Caco-2 (cell line): Measurements from ENCODE around the gene CFAP210. TPM values are rescaled to one million over a fixed set of nuclear protein-coding genes. Genes with fewer than 3 reads are reported as not detected.

Experiments used
- BruUV-seq: library from RNA; stranded (reverse); fragments of 400-500 nt; replicated peaks from 2 replicates; lab custom pipeline; 2021; lab: Mats Ljungman, UMichigan
- CTCF ChIA-PET: fragments of 300-600 bp; sonication (Branson Sonifier 250); formaldehyde crosslinking; loops from one replicate; lab custom pipeline; 2022; ENCODE audit warnings: antibody characterized with exemption; lab: Charles Lee
- POLR2A ChIA-PET: fragments of 300-600 bp; sonication (Branson Sonifier 250); formaldehyde crosslinking; loops from one replicate; lab custom pipeline; 2022; ENCODE audit warnings: antibody characterized with exemption; lab: Charles Lee
- DNase-seq, 2 experiments: peaks; one replicate each; pipeline versions ENCODE4 v3.0.0 to v3.0.0-alpha.2; 2020 to 2022
- H3K27me3 ChIP-seq: replicated peaks from 2 replicates; pipeline ENCODE4 v1.6.0; 2011; ENCODE audit warnings: low read length; ENCODE audit not compliant: control insufficient read depth, insufficient read depth
- H3K36me3 ChIP-seq: 2 replicates; pipeline ENCODE4 v1.5.1; 2011; ENCODE audit warnings: low read length; ENCODE audit not compliant: control insufficient read depth, insufficient read depth
- H3K4me1 ChIP-seq: fragments of 250-450 bp; sonication (Bioruptor Pico); 2 replicates; pipeline ENCODE4 v1.5.1; 2020; ENCODE audit warnings: mild to moderate bottlenecking
- H3K4me3 ChIP-seq: 2 replicates; pipeline ENCODE4 v1.5.1; 2011; ENCODE audit warnings: low read depth, mild to moderate bottlenecking, control low read depth, low read length
- H3K9me3 ChIP-seq: fragments of 250-450 bp; sonication (Bioruptor Pico); 2 replicates; pipeline ENCODE4 v1.5.1; 2020; ENCODE audit warnings: mild to moderate bottlenecking, moderate library complexity
- H3K27ac Mint-ChIP-seq: one replicate; pipeline ENCODE4 v1.8.0; 2022; ENCODE audit warnings: mixed read lengths; ENCODE audit not compliant: unreplicated experiment
- H3K27me3 Mint-ChIP-seq: one replicate; pipeline ENCODE4 v1.8.0; 2022; ENCODE audit warnings: mixed read lengths; ENCODE audit not compliant: insufficient read depth, unreplicated experiment
- H3K36me3 Mint-ChIP-seq: one replicate; pipeline ENCODE4 v1.8.0; 2022; ENCODE audit warnings: mild to moderate bottlenecking, mixed read lengths; ENCODE audit not compliant: insufficient read depth, unreplicated experiment
- H3K4me1 Mint-ChIP-seq: one replicate; pipeline ENCODE4 v1.8.0; 2022; ENCODE audit warnings: low read depth, mixed read lengths; ENCODE audit not compliant: unreplicated experiment
- H3K4me3 Mint-ChIP-seq: one replicate; pipeline ENCODE4 v1.8.0; 2022; ENCODE audit warnings: mild to moderate bottlenecking, moderate library complexity, mixed read lengths; ENCODE audit not compliant: unreplicated experiment
- H3K9me3 Mint-ChIP-seq: one replicate; pipeline ENCODE4 v1.8.0; 2022; ENCODE audit warnings: mixed read lengths; ENCODE audit not compliant: unreplicated experiment
- intact Hi-C: fragments of 100-400 bp; cut with micrococcal nuclease; formaldehyde crosslinking; loops from one replicate; pipeline ENCODE4 v1.10.0; 2022; ENCODE audit not compliant: unreplicated experiment
- total RNA-seq: library from RNA; stranded (reverse); gene quantifications from 2 replicates; pipeline ENCODE4 v1.2.3, GENCODE V29; 2022
- TF ChIP-seq, protein P1 (sequence below), 2 experiments: fragments of 200-600 bp in 1 of 2; IDR thresholded peaks; 1 replicate in 1 of 2; 2 replicates in 1 of 2; pipeline versions ENCODE4 v1.5.1 to v1.8.0; 2011 to 2022; ENCODE audit warnings: antibody characterized with exemption in 1 of 2, control low read depth in 1 of 2, inconsistent platforms in 1 of 2, low read depth in 1 of 2, low read length in 1 of 2, mild to moderate bottlenecking in 1 of 2, moderate library complexity in 1 of 2; ENCODE audit not compliant: insufficient read depth in 1 of 2, severe bottlenecking in 1 of 2, unreplicated experiment in 1 of 2

CFAP210 gene
- total RNA-seq, 1 experiment from 2014 or later: not detected

DNA sequence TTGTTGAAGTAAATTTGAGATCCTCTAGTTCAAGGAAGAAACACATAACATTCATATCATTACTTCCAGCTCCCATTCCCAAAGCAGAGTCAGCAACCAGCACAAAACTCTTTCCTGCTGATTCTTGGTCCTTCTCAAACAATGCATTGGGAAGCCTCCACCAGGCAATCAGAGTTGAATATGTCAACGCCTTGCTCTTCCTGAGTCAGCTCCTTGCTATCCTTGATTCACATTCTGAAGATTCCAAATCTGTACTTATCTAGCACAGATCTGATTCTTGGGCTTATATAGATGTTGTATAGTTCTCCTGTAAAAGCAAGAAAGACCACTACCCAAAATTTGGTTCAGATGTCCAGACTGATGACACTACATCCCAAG is 29.6 kb downstream of the CFAP210 start:
- Mint-ChIP-seq H3K4me3 (no peak overlapping the region), H3K9me3 (no peaks in the 10 kb centered on the region), H3K36me3 (no peaks in the 10 kb centered on the region), H3K4me1 (no peaks in the 10 kb centered on the region), H3K27ac (no peak overlapping the region), H3K27me3 (peaks cover 9% of the 10 kb centered on the region)
- no peak overlapping the region for H3K4me3 ChIP-seq
- intact Hi-C loops: no loop called here
- TF ChIP-seq, protein P1, sequence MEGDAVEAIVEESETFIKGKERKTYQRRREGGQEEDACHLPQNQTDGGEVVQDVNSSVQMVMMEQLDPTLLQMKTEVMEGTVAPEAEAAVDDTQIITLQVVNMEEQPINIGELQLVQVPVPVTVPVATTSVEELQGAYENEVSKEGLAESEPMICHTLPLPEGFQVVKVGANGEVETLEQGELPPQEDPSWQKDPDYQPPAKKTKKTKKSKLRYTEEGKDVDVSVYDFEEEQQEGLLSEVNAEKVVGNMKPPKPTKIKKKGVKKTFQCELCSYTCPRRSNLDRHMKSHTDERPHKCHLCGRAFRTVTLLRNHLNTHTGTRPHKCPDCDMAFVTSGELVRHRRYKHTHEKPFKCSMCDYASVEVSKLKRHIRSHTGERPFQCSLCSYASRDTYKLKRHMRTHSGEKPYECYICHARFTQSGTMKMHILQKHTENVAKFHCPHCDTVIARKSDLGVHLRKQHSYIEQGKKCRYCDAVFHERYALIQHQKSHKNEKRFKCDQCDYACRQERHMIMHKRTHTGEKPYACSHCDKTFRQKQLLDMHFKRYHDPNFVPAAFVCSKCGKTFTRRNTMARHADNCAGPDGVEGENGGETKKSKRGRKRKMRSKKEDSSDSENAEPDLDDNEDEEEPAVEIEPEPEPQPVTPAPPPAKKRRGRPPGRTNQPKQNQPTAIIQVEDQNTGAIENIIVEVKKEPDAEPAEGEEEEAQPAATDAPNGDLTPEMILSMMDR (IDR thresholded peaks at IDR 0.05; ENCODE audit: insufficient read depth in 1 of 2, low read depth in 1 of 2, low read length in 1 of 2, severe bottlenecking in 1 of 2, unreplicated experiment in 1 of 2): no peak
- POLR2A ChIA-PET: no interaction called here
- no peaks in the 10 kb centered on the region for H3K4me1 ChIP-seq
- H3K36me3 ChIP-seq: no peaks in the 10 kb centered on the region
- no peaks in the 10 kb centered on the region for H3K27me3 ChIP-seq
- no peak for DNase-seq
- no peaks in the 10 kb centered on the region for H3K9me3 ChIP-seq
- CTCF ChIA-PET: no interaction called here
- no TSS peak for BruUV-seq

DNA sequence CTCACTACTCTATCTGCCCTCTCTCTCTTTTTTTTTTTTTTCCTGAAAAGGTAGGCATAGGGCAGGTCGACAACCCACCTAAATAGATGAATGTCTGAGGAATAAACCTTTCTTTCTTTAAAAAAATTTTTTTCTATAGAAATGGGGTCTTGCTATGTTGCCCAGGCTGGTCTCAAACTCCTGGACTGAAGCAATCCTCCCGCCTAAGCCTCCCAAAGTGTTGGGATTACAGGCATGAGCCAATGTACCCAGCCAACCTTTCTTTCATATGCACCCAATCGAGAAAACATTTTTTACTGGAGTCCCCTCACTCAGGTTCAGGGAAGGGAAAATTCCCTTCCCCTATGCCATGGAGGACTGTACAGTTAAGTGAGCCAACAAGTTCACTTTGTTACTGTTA is 31.0 kb downstream of the CFAP210 start:
- BruUV-seq: no TSS peak
- no peaks in the 10 kb centered on the region for H3K27me3 ChIP-seq
- no peak for DNase-seq
- no peak overlapping the region for H3K4me3 ChIP-seq
- intact Hi-C loops: no loop called here
- no peaks in the 10 kb centered on the region for H3K36me3 Mint-ChIP-seq
- no peak overlapping the region for H3K4me3 Mint-ChIP-seq
- H3K36me3 ChIP-seq: no peaks in the 10 kb centered on the region
- TF ChIP-seq, protein P1 (IDR thresholded peaks at IDR 0.05; ENCODE audit: insufficient read depth in 1 of 2, low read depth in 1 of 2, low read length in 1 of 2, severe bottlenecking in 1 of 2, unreplicated experiment in 1 of 2): no peak
- no peaks in the 10 kb centered on the region for H3K4me1 ChIP-seq
- no peak overlapping the region for H3K27ac Mint-ChIP-seq
- H3K4me1 Mint-ChIP-seq: no peaks in the 10 kb centered on the region
- no peaks in the 10 kb centered on the region for H3K9me3 Mint-ChIP-seq
- POLR2A ChIA-PET: no interaction called here
- H3K9me3 ChIP-seq: no peaks in the 10 kb centered on the region
- peaks cover 9% of the 10 kb centered on the region for H3K27me3 Mint-ChIP-seq
- CTCF ChIA-PET: no interaction called here

DNA sequence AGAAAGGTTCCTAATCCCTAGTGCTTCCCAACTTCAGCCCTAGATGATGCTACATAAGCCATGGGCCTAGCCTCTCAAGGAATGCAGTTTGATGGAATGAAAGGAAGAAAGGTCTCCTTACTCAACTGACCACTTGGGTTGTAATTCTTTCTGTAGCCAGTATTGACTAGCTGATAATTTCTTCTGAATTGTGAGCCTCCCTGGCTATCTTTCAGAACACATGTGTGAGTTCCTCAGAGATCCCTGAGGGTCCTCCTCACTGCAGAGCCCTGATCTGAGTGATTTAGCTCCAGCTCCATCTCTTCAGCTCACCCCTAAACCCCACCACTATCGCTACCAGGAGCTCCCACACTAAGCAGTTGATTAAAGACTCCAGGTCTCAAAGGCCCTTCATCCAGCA is 31.5 kb downstream of the CFAP210 start:
- H3K9me3 Mint-ChIP-seq: no peaks in the 10 kb centered on the region
- no peaks in the 10 kb centered on the region for H3K4me1 ChIP-seq
- H3K36me3 ChIP-seq: no peaks in the 10 kb centered on the region
- intact Hi-C loops: no loop called here
- H3K9me3 ChIP-seq: no peaks in the 10 kb centered on the region
- TF ChIP-seq, protein P1 (IDR thresholded peaks at IDR 0.05; ENCODE audit: insufficient read depth in 1 of 2, low read depth in 1 of 2, low read length in 1 of 2, severe bottlenecking in 1 of 2, unreplicated experiment in 1 of 2): no peak
- H3K27ac Mint-ChIP-seq: no peak overlapping the region
- no TSS peak for BruUV-seq
- no peaks in the 10 kb centered on the region for H3K4me1 Mint-ChIP-seq
- ChIA-PET CTCF (interaction anchor here (0.8 kb wide), 1 partner anchor 127 kb away, joined by 3 read pairs; no protein-coding TSS in a partner anchor), POLR2A (no interaction called here)
- H3K27me3 Mint-ChIP-seq: peaks cover 9% of the 10 kb centered on the region
- no peak overlapping the region for H3K4me3 ChIP-seq
- DNase-seq: no peak
- H3K27me3 ChIP-seq: no peaks in the 10 kb centered on the region
- H3K4me3 Mint-ChIP-seq: no peak overlapping the region
- H3K36me3 Mint-ChIP-seq: no peaks in the 10 kb centered on the region
